ENCODE measurements around the gene RABL2B.
"Not testable (repeated sequence)": the region's sequence is repeated elsewhere in the genome, so short reads cannot be mapped to it uniquely, and the experiment has no call there.

RABL2B gene

GRCh38 chr22:50740714-50741113 is 42.7 kb downstream of the RABL2B start:
- not testable (repeated sequence) for H4K20me1 ChIP-seq (ENCODE audit: insufficient read depth, low read length, poor library complexity, severe bottlenecking); H3K9ac ChIP-seq (ENCODE audit: low read depth, low read length, poor library complexity, severe bottlenecking); H3K4me2 ChIP-seq (ENCODE audit: low read depth, low read length, poor library complexity, severe bottlenecking); H3K27me3 ChIP-seq (ENCODE audit: insufficient read depth, low read length, poor library complexity, severe bottlenecking); H3K4me3 ChIP-seq (ENCODE audit: low read length, poor library complexity, severe bottlenecking); H3K4me1 ChIP-seq (ENCODE audit: insufficient read depth, low read length, poor library complexity, severe bottlenecking); H3K79me2 ChIP-seq (ENCODE audit: insufficient read depth, low read length); H2AFZ ChIP-seq (ENCODE audit: low read length); H3K36me3 ChIP-seq (ENCODE audit: insufficient read depth, low read length); H3F3A ChIP-seq (ENCODE audit: low read depth); H3K9me2 ChIP-seq (replicated peaks; ENCODE audit: low read depth, low read length); H3K9me3 ChIP-seq (ENCODE audit: insufficient read depth, low read depth, low read length)

DNA sequence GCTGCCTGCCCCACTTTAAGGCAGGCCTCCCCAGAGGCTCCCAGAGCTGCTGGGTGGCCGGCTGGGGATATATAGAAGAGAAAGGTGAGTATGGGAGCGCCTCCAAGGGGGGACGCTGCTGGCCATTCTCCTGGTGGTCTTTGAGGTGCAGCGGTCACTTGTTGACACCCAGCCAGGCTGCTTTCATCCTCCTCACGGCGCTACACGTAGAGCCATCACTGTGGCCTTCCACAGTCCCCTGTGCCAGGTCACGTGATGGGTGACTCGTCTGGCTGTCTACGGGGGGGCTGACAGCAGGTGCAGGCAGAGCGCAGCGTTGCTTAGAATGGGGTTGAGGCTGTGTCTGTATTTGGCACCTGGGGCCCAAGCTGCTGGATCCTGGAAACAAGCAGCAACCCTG is 43.5 kb downstream of the RABL2B start:
- Histone ChIP-seq H3K36me3 (ENCODE audit: insufficient read depth, low read length) (no peaks in the 10 kb centered on the region), H3K9me3 (ENCODE audit: insufficient read depth, low read depth, low read length) (no peaks in the 10 kb centered on the region; the same call in 1 of the 2 replicates), H3K9me2 (replicated peaks; ENCODE audit: low read depth, low read length) (no peaks in the 10 kb centered on the region), H3K79me2 (ENCODE audit: insufficient read depth, low read length) (no peaks in the 10 kb centered on the region), H3K27me3 (ENCODE audit: insufficient read depth, low read length, poor library complexity, severe bottlenecking) (no peaks in the 10 kb centered on the region), H3K4me2 (ENCODE audit: low read depth, low read length, poor library complexity, severe bottlenecking) (no peak overlapping the region), H3K4me1 (ENCODE audit: insufficient read depth, low read length, poor library complexity, severe bottlenecking) (no peaks in the 10 kb centered on the region), H2AFZ (ENCODE audit: low read length) (no peak overlapping the region), H3K9ac (ENCODE audit: low read depth, low read length, poor library complexity, severe bottlenecking) (no peak overlapping the region), H4K20me1 (ENCODE audit: insufficient read depth, low read length, poor library complexity, severe bottlenecking) (no peaks in the 10 kb centered on the region), H3K4me3 (ENCODE audit: low read length, poor library complexity, severe bottlenecking) (no peak overlapping the region), H3F3A (ENCODE audit: low read depth) (no peaks in the 10 kb centered on the region)
- TF ChIP-seq CTCF (conservative IDR thresholded peaks at IDR 0.05; ENCODE audit: low read length) (no peak), EZH2phosphoT487 (IDR thresholded peaks at IDR 0.05; ENCODE audit: borderline replicate concordance) (no peak)

DNA sequence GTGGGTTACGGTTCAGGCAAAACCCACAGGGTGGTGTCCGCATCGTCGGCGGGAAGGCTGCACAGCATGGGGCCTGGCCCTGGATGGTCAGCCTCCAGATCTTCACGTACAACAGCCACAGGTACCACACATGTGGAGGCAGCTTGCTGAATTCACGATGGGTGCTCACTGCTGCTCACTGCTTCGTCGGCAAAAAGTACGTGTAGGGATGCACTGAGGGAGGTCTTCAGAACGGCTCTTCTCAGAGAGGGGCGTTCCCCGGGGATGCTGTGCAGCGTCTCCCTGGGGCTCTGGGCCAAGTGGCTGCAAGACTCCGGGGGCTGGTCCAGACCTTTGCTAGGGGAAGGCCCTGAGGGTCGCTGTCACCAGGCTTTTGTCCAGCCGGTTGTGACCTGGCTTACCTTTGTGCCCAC is 44.2 kb downstream of the RABL2B start:
- Histone ChIP-seq H3K27me3 (ENCODE audit: insufficient read depth, low read length, poor library complexity, severe bottlenecking) (no peaks in the 10 kb centered on the region), H2AFZ (ENCODE audit: low read length) (no peak overlapping the region), H4K20me1 (ENCODE audit: insufficient read depth, low read length, poor library complexity, severe bottlenecking) (no peaks in the 10 kb centered on the region), H3K4me2 (ENCODE audit: low read depth, low read length, poor library complexity, severe bottlenecking) (no peak overlapping the region), H3K9me2 (replicated peaks; ENCODE audit: low read depth, low read length) (no peaks in the 10 kb centered on the region), H3K9me3 (ENCODE audit: insufficient read depth, low read depth, low read length) (no peaks in the 10 kb centered on the region; the same call in 1 of the 2 replicates), H3K4me1 (ENCODE audit: insufficient read depth, low read length, poor library complexity, severe bottlenecking) (no peaks in the 10 kb centered on the region), H3K4me3 (ENCODE audit: low read length, poor library complexity, severe bottlenecking) (no peak overlapping the region), H3K36me3 (ENCODE audit: insufficient read depth, low read length) (no peaks in the 10 kb centered on the region), H3K9ac (ENCODE audit: low read depth, low read length, poor library complexity, severe bottlenecking) (no peak overlapping the region), H3K79me2 (ENCODE audit: insufficient read depth, low read length) (no peaks in the 10 kb centered on the region), H3F3A (ENCODE audit: low read depth) (no peaks in the 10 kb centered on the region)
- no peak for TF ChIP-seq CTCF (conservative IDR thresholded peaks at IDR 0.05; ENCODE audit: low read length)

GRCh38 chr22:50738649-50739227 is 44.7 kb downstream of the RABL2B start:
- H3K4me2 ChIP-seq (ENCODE audit: low read depth, low read length, poor library complexity, severe bottlenecking): no peak overlapping the region
- no peak overlapping the region for H3K9ac ChIP-seq (ENCODE audit: low read depth, low read length, poor library complexity, severe bottlenecking)
- no peaks in the 10 kb centered on the region for H3F3A ChIP-seq (ENCODE audit: low read depth)
- no peaks in the 10 kb centered on the region for H3K36me3 ChIP-seq (ENCODE audit: insufficient read depth, low read length)
- H3K4me3 ChIP-seq (ENCODE audit: low read length, poor library complexity, severe bottlenecking): no peak overlapping the region
- no peaks in the 10 kb centered on the region for H4K20me1 ChIP-seq (ENCODE audit: insufficient read depth, low read length, poor library complexity, severe bottlenecking)
- no peak overlapping the region for H2AFZ ChIP-seq (ENCODE audit: low read length)
- no peaks in the 10 kb centered on the region for H3K4me1 ChIP-seq (ENCODE audit: insufficient read depth, low read length, poor library complexity, severe bottlenecking)
- TF ChIP-seq EZH2phosphoT487 (IDR thresholded peaks at IDR 0.05; ENCODE audit: borderline replicate concordance) (no peak), CTCF (conservative IDR thresholded peaks at IDR 0.05; ENCODE audit: low read length) (no peak)
- no peaks in the 10 kb centered on the region for H3K79me2 ChIP-seq (ENCODE audit: insufficient read depth, low read length)
- no peaks in the 10 kb centered on the region; the same call in 1 of the 2 replicates for H3K9me3 ChIP-seq (ENCODE audit: insufficient read depth, low read depth, low read length)
- no peaks in the 10 kb centered on the region for H3K9me2 ChIP-seq (replicated peaks; ENCODE audit: low read depth, low read length)
- no peaks in the 10 kb centered on the region for H3K27me3 ChIP-seq (ENCODE audit: insufficient read depth, low read length, poor library complexity, severe bottlenecking)

Measured in Loucy (cell line).